ENCODE results near the gene NEMF. TPM values are rescaled to one million over a fixed set of nuclear protein-coding genes. Genes with fewer than 3 reads are reported as not detected.
"Not testable (repeated sequence)": the region's sequence is repeated elsewhere in the genome, so short reads cannot be mapped to it uniquely, and the experiment has no call there.

Gene NEMF
- polyA plus RNA-seq, 1 donor (not counting 4 experiments of a cell fraction or from before 2014, with no cell fraction given): 55.1 TPM

DNA sequence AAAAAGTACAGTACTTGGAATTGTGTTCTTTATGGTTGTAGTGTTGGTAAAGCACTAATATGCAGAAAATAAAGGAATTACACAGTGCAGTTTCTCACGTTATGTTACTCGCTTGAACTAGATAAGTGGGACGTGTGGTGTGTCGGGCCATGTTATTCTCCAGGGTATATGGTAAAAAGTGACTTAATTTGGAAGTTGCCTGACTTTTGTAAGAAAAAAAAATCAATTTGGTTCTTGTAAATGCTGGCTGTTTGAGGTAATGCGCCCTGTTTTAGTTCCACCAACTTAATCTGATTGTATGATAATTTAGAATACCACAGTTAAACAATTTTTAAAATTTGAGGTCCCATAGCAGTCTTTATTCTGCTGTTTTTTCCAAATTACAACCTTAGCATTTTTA lies 44.4 kb upstream of the NEMF start:
- Histone ChIP-seq H4K20me1 (ENCODE audit: control insufficient read depth, extremely low read depth, insufficient read depth, low read length) (no peaks in the 10 kb centered on the region), H2AFZ (ENCODE audit: control insufficient read depth, low read length) (no peak overlapping the region), H3K4me3 (ENCODE audit: control insufficient read depth in 2 of 3, extremely low read depth in 1 of 3, insufficient read depth in 2 of 3, low read depth in 1 of 3, low read length in 3 of 3) (peak overlapping the region; percentile 77 to 97 (median 96)), H3K4me2 (ENCODE audit: control insufficient read depth, extremely low read depth, insufficient read depth, low read depth, low read length) (peak overlapping the region; percentile 73), H3K9me1 (ENCODE audit: control insufficient read depth, extremely low read depth, insufficient read depth, low read length) (no peaks in the 10 kb centered on the region), H3K9ac (ENCODE audit: control insufficient read depth, extremely low read depth, insufficient read depth, low read length) (peak overlapping the region; percentile 91), H3K9me3 (ENCODE audit: control insufficient read depth, low read depth, low read length) (no peaks in the 10 kb centered on the region), H3K27ac (ENCODE audit: control insufficient read depth, insufficient read depth, low read length) (peak overlapping the region; percentile 72), H3K4me1 (ENCODE audit: control insufficient read depth, extremely low read depth, insufficient read depth, low read length) (peaks cover 20% of the 10 kb centered on the region), H3K79me2 (ENCODE audit: control insufficient read depth, insufficient read depth, low read length) (peaks cover 63% of the 10 kb centered on the region), H3K27me3 (ENCODE audit: control insufficient read depth, extremely low read depth, insufficient read depth, low read length) (no peaks in the 10 kb centered on the region), H3K36me3 (ENCODE audit: control insufficient read depth in 2 of 2, extremely low read depth in 1 of 2, insufficient read depth in 2 of 2, low read length in 2 of 2) (peaks cover 3 to 18% of the 10 kb centered on the region in 2 experiments)
- FAIRE-seq (no peak), DNase-seq (ENCODE audit: low read depth, low spot score) (no peak)
- dilution Hi-C loops (cut with MboI; ENCODE audit: extremely low pct_ligation_motif_present, low sequenced_read_pairs): no loop called here
- TF ChIP-seq EZH2 (IDR thresholded peaks at IDR 0.05; ENCODE audit: low read length): no peak
- TF ChIP-seq, protein P1, sequence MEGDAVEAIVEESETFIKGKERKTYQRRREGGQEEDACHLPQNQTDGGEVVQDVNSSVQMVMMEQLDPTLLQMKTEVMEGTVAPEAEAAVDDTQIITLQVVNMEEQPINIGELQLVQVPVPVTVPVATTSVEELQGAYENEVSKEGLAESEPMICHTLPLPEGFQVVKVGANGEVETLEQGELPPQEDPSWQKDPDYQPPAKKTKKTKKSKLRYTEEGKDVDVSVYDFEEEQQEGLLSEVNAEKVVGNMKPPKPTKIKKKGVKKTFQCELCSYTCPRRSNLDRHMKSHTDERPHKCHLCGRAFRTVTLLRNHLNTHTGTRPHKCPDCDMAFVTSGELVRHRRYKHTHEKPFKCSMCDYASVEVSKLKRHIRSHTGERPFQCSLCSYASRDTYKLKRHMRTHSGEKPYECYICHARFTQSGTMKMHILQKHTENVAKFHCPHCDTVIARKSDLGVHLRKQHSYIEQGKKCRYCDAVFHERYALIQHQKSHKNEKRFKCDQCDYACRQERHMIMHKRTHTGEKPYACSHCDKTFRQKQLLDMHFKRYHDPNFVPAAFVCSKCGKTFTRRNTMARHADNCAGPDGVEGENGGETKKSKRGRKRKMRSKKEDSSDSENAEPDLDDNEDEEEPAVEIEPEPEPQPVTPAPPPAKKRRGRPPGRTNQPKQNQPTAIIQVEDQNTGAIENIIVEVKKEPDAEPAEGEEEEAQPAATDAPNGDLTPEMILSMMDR (optimal IDR thresholded peaks at IDR 0.05 in 1 of 3, IDR thresholded peaks at IDR 0.05 in 1 of 3, conservative IDR thresholded peaks at IDR 0.05 in 1 of 3; ENCODE audit: extremely low read depth in 1 of 3, insufficient read depth in 2 of 3, low read length in 3 of 3): no peak

DNA sequence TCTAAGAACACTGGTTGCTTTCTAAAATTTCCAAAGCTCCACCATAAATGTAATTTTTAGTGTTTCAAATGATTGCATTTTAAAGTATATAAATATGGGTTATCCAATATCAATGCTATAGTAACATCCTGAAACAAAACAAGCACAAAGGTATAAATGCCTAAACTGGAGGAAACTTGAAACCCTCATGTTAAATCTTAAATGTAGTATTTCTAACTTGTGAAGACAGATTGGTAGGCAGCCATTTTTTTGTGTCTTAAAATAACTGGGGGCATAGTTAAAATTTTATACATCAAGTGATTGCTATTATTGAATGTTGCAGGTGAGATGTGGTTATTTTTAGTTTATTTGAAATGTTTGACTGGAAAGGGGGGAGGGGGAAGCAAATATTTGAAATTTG lies 43.7 kb upstream of the NEMF start:
- H3K27ac ChIP-seq (ENCODE audit: control insufficient read depth, insufficient read depth, low read length): peak overlapping the region; percentile 81
- peak overlapping the region; percentile 91 for H3K9ac ChIP-seq (ENCODE audit: control insufficient read depth, extremely low read depth, insufficient read depth, low read length)
- H3K9me3 ChIP-seq (ENCODE audit: control insufficient read depth, low read depth, low read length); DNase-seq (ENCODE audit: low read depth, low spot score); dilution Hi-C loops (cut with MboI; ENCODE audit: extremely low pct_ligation_motif_present, low sequenced_read_pairs); FAIRE-seq; H3K27me3 ChIP-seq (ENCODE audit: control insufficient read depth, extremely low read depth, insufficient read depth, low read length); H3K9me1 ChIP-seq (ENCODE audit: control insufficient read depth, extremely low read depth, insufficient read depth, low read length); H4K20me1 ChIP-seq (ENCODE audit: control insufficient read depth, extremely low read depth, insufficient read depth, low read length); H2AFZ ChIP-seq (ENCODE audit: control insufficient read depth, low read length): not testable (repeated sequence)
- H3K4me2 ChIP-seq (ENCODE audit: control insufficient read depth, extremely low read depth, insufficient read depth, low read depth, low read length): peak overlapping the region; percentile 73
- peaks cover 24% of the 10 kb centered on the region for H3K4me1 ChIP-seq (ENCODE audit: control insufficient read depth, extremely low read depth, insufficient read depth, low read length)
- H3K79me2 ChIP-seq (ENCODE audit: control insufficient read depth, insufficient read depth, low read length): peaks cover 64% of the 10 kb centered on the region
- H3K36me3 ChIP-seq (ENCODE audit: control insufficient read depth in 2 of 2, extremely low read depth in 1 of 2, insufficient read depth in 2 of 2, low read length in 2 of 2): peaks cover 3 to 18% of the 10 kb centered on the region in 2 experiments
- peak overlapping the region; percentile 94 to 97 (median 96) for H3K4me3 ChIP-seq (ENCODE audit: control insufficient read depth in 2 of 3, extremely low read depth in 1 of 3, insufficient read depth in 2 of 3, low read depth in 1 of 3, low read length in 3 of 3)

DNA sequence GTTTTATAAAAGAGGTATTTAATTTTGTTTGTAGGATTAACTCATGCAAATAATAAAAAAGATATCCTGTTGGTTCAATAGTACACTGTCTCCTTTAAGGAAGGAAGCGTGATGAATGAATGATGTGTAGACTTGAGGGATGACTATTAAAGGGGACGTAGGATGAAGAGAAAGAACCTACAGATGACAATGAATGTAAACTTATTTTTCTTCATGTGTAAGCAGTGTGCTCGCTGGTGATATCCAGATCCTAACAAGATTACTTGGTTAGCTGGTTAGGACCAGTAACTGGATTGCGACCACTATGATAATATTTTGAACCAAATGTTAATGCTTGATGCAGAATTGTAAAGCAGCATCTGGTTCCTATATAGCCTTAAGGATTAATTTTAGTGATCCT lies 42.9 kb upstream of the NEMF start:
- DNase-seq (ENCODE audit: low read depth, low spot score) (no peak), FAIRE-seq (no peak)
- TF ChIP-seq EZH2 (IDR thresholded peaks at IDR 0.05; ENCODE audit: low read length): no peak
- TF ChIP-seq, protein P1 (optimal IDR thresholded peaks at IDR 0.05 in 1 of 3, IDR thresholded peaks at IDR 0.05 in 1 of 3, conservative IDR thresholded peaks at IDR 0.05 in 1 of 3; ENCODE audit: extremely low read depth in 1 of 3, insufficient read depth in 2 of 3, low read length in 3 of 3): no peak
- H4K20me1 ChIP-seq (ENCODE audit: control insufficient read depth, extremely low read depth, insufficient read depth, low read length): no peaks in the 10 kb centered on the region
- peaks cover 24% of the 10 kb centered on the region for H3K4me1 ChIP-seq (ENCODE audit: control insufficient read depth, extremely low read depth, insufficient read depth, low read length)
- dilution Hi-C loops (cut with MboI; ENCODE audit: extremely low pct_ligation_motif_present, low sequenced_read_pairs): no loop called here
- no peaks in the 10 kb centered on the region for H3K9me3 ChIP-seq (ENCODE audit: control insufficient read depth, low read depth, low read length)
- peaks cover 3 to 18% of the 10 kb centered on the region in 2 experiments for H3K36me3 ChIP-seq (ENCODE audit: control insufficient read depth in 2 of 2, extremely low read depth in 1 of 2, insufficient read depth in 2 of 2, low read length in 2 of 2)
- peak overlapping the region; percentile 91 for H3K9ac ChIP-seq (ENCODE audit: control insufficient read depth, extremely low read depth, insufficient read depth, low read length)
- peak overlapping the region; percentile 81 for H3K27ac ChIP-seq (ENCODE audit: control insufficient read depth, insufficient read depth, low read length)
- H3K4me3 ChIP-seq (ENCODE audit: control insufficient read depth in 2 of 3, extremely low read depth in 1 of 3, insufficient read depth in 2 of 3, low read depth in 1 of 3, low read length in 3 of 3): peak overlapping the region; percentile 94 to 97 (median 96)
- peaks cover 64% of the 10 kb centered on the region for H3K79me2 ChIP-seq (ENCODE audit: control insufficient read depth, insufficient read depth, low read length)
- H3K9me1 ChIP-seq (ENCODE audit: control insufficient read depth, extremely low read depth, insufficient read depth, low read length): no peaks in the 10 kb centered on the region
- no peak overlapping the region for H2AFZ ChIP-seq (ENCODE audit: control insufficient read depth, low read length)
- peak overlapping the region; percentile 73 for H3K4me2 ChIP-seq (ENCODE audit: control insufficient read depth, extremely low read depth, insufficient read depth, low read depth, low read length)
- no peaks in the 10 kb centered on the region for H3K27me3 ChIP-seq (ENCODE audit: control insufficient read depth, extremely low read depth, insufficient read depth, low read length)

Measured in keratinocyte (primary cell).